IPS DF 6.9 (cell line): ENCODE data around the gene NME7.
"Not testable (repeated sequence)": the region's sequence is repeated elsewhere in the genome, so short reads cannot be mapped to it uniquely, and the experiment has no call there.

Source experiments
- DNase-seq: peaks from one replicate; pipeline ENCODE4 v3.0.0-alpha.2; 2013; ENCODE audit warnings: low read depth, low spot score
- H3K27ac ChIP-seq: one replicate; pipeline ENCODE4 v1.5.1; 2013; ENCODE audit warnings: low read length, control low read depth
- H3K27me3 ChIP-seq: 2 replicates; pipeline ENCODE4 v1.6.1; 2013; ENCODE audit warnings: mild to moderate bottlenecking, low read length; ENCODE audit not compliant: control insufficient read depth, insufficient read depth
- H3K36me3 ChIP-seq: 2 replicates; pipeline ENCODE4 v1.6.1; 2013; ENCODE audit warnings: low read length; ENCODE audit not compliant: control insufficient read depth, insufficient read depth
- H3K4me1 ChIP-seq: 2 replicates; pipeline ENCODE4 v1.6.1; 2013; ENCODE audit warnings: low read length; ENCODE audit not compliant: control insufficient read depth, insufficient read depth
- H3K4me3 ChIP-seq: 2 replicates; pipeline ENCODE4 v1.5.1; 2013; ENCODE audit warnings: mild to moderate bottlenecking, low read length
- H3K9me3 ChIP-seq: 2 replicates; pipeline ENCODE4 v1.6.1; 2013; ENCODE audit warnings: low read length, inconsistent platforms; ENCODE audit not compliant: control insufficient read depth, insufficient read depth
- WGBS: extraction: QIAGEN DNeasy Blood & Tissue Kit; methylation state at CpG from one replicate; pipeline ENCODE4 v1.1.7; 2013; ENCODE audit warnings: mixed read lengths, missing lambda C conversion rate; ENCODE audit not compliant: insufficient read length, insufficient coverage; 5-methylcytosine and 5-hydroxymethylcytosine counted together

NME7 gene

GRCh38 chr1:169367686-169368405, at the start of gene NME7, which contains the start of gene BLZF1:
Gene NME7, minus strand, starts transcription at chr1:169367797. Its CDS starts 87 bp downstream, at chr1:169367710.
Gene BLZF1, plus strand, starts transcription at chr1:169368195. Its CDS starts 1,328 bp downstream, at chr1:169369523.
- H3K36me3 ChIP-seq = no peaks in the 10 kb centered on the region; the same call in 1 of the 2 replicates

GRCh38 chr1:169414952-169415351, 47.4 kb upstream of the NME7 start:
- no CpG with 5 or more reads among the region's 2 CpGs for WGBS
- no peaks in the 10 kb centered on the region for H3K9me3 ChIP-seq
- H3K4me3 ChIP-seq = no peak overlapping the region
- no peak for DNase-seq
- no peaks in the 10 kb centered on the region for H3K36me3 ChIP-seq
- no peak overlapping the region for H3K27ac ChIP-seq
- no peaks in the 10 kb centered on the region for H3K27me3 ChIP-seq
- H3K4me1 ChIP-seq = no peaks in the 10 kb centered on the region

More at GRCh38 chr1:169367686-169368405, at the start of gene NME7, which contains the start of gene BLZF1:
- WGBS = no CpG with 5 or more reads among the region's 37 CpGs
- Histone ChIP-seq H3K9me3 (no peaks in the 10 kb centered on the region), H3K27ac (no peak within 1 kb of the TSS), H3K27me3 (no peaks in the 10 kb centered on the region), H3K4me1 (no peaks in the 10 kb centered on the region), H3K4me3 (peak within 1 kb of the TSS; percentile 76; the same call in 1 of the 2 replicates)
- DNase-seq = peak; percentile 94

DNA sequence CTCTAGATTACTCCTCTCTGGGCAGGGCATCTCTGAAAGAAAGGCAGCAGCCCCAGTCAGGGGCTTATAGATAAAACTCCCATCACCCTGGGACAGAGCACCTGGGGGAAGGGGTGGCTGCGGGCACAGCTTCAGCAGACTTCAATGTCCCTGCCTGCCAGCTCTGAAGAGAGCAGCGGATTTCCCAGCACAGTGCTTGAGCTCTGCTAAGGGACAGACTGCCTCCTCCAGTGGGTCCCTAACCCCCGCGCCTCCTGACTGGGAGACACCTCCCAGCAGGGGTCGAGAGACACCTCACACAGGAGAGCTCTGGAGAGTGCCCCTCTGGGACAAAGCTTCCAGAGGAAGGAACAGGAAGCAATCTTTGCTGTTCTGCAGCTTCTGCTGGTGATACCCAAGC, 40.7 kb upstream of the NME7 start:
- H3K4me1 ChIP-seq, DNase-seq, H3K27me3 ChIP-seq, H3K9me3 ChIP-seq, H3K36me3 ChIP-seq, H3K4me3 ChIP-seq, H3K27ac ChIP-seq: not testable (repeated sequence)
- WGBS = no CpG with 5 or more reads among the region's 5 CpGs

GRCh38 chr1:169402578-169402977, 35.0 kb upstream of the NME7 start:
- not testable (repeated sequence) for DNase-seq, H3K9me3 ChIP-seq, H3K4me1 ChIP-seq, H3K36me3 ChIP-seq, H3K4me3 ChIP-seq, H3K27ac ChIP-seq, H3K27me3 ChIP-seq
- no CpG with 5 or more reads among the region's 1 CpG for WGBS

- WGBS = 100% methylated on average over 1 of the region's 3 CpGs
- H3K4me1 ChIP-seq = no peaks in the 10 kb centered on the region
- DNase-seq = no peak
Measured at GRCh38 chr1:169395955-169396354, 28.4 kb upstream of the NME7 start.

DNA sequence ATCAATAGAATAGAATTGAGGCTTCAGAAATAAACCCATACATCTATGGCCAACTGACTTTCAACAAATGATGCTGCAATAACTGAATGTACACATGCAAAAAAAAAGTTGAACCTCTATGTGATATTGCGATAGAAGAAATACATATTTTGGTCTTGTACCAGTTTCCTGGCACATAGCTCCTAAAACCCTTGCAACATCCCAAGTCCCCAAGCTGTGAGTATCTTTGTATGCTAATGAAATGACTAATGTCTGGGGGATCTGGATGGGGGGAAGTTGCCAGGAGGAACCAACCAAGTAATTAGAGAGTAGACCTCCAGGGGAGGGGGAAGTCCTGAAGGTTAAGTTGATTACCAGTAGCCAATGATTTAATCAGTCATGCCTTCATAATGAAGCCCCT, 24.8 kb upstream of the NME7 start:
- DNase-seq = no peak
- no peak overlapping the region for H3K27ac ChIP-seq
- H3K27me3 ChIP-seq = no peaks in the 10 kb centered on the region
- H3K9me3 ChIP-seq = no peaks in the 10 kb centered on the region
- no CpG with 5 or more reads among the region's 1 CpG for WGBS
- H3K36me3 ChIP-seq = no peaks in the 10 kb centered on the region
- no peak overlapping the region for H3K4me3 ChIP-seq
- H3K4me1 ChIP-seq = no peaks in the 10 kb centered on the region

More at GRCh38 chr1:169395955-169396354, 28.4 kb upstream of the NME7 start:
- Histone ChIP-seq H3K36me3 (no peaks in the 10 kb centered on the region), H3K9me3 (no peaks in the 10 kb centered on the region), H3K27ac (no peak overlapping the region), H3K27me3 (no peaks in the 10 kb centered on the region), H3K4me3 (no peak overlapping the region)

DNA sequence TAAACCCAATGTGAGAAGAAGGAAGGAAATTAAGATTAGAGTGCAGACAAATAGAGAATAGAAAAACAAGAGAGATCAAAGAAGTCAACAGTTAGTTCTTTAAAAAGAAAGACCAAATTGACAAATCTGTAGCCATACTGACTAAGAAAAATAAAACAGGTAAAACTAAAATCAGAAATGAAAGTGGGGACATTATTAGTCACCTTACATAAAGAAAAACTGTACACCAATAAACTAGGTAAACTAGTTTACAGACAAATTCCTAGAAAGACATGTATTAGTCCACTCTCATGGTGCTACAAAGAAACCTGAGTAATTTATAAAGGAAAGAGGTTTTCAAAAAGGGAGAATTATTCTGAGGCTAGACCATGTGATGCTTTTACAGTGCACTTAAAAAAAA, 22.7 kb upstream of the NME7 start:
- Histone ChIP-seq H3K27me3 (no peaks in the 10 kb centered on the region), H3K4me1 (no peaks in the 10 kb centered on the region), H3K4me3 (no peak overlapping the region), H3K36me3 (no peaks in the 10 kb centered on the region), H3K27ac (no peak overlapping the region), H3K9me3 (no peaks in the 10 kb centered on the region)
- DNase-seq = no peak

GRCh38 chr1:169387399-169387798, 19.8 kb upstream of the NME7 start:
- Histone ChIP-seq H3K36me3 (no peaks in the 10 kb centered on the region; the same call in 1 of the 2 replicates), H3K27me3 (no peaks in the 10 kb centered on the region), H3K9me3 (no peaks in the 10 kb centered on the region), H3K4me1 (no peaks in the 10 kb centered on the region), H3K27ac (no peak overlapping the region), H3K4me3 (no peak overlapping the region)
- no peak for DNase-seq

- WGBS = no CpG with 5 or more reads among the region's 4 CpGs
- no peak overlapping the region for H3K27ac ChIP-seq
- no peak for DNase-seq
- H3K4me3 ChIP-seq = no peak overlapping the region
- no peaks in the 10 kb centered on the region for H3K4me1 ChIP-seq
- no peaks in the 10 kb centered on the region for H3K9me3 ChIP-seq
- H3K36me3 ChIP-seq = no peaks in the 10 kb centered on the region; the same call in 1 of the 2 replicates
- no peaks in the 10 kb centered on the region for H3K27me3 ChIP-seq
Measured at GRCh38 chr1:169383449-169383848, 15.9 kb upstream of the NME7 start.

- no peak overlapping the region for H3K27ac ChIP-seq
- H3K36me3 ChIP-seq = no peaks in the 10 kb centered on the region; the same call in 1 of the 2 replicates
- no peak overlapping the region for H3K4me3 ChIP-seq
- H3K27me3 ChIP-seq = no peaks in the 10 kb centered on the region
- no peak for DNase-seq
- no peaks in the 10 kb centered on the region for H3K4me1 ChIP-seq
- H3K9me3 ChIP-seq = no peaks in the 10 kb centered on the region
Measured at GRCh38 chr1:169381162-169381561, 13.6 kb upstream of the NME7 start.

GRCh38 chr1:169371404-169371803, 3.8 kb upstream of the NME7 start:
- no peak for DNase-seq
- H3K27ac ChIP-seq = no peak overlapping the region
- no CpG with 5 or more reads among the region's 1 CpG for WGBS
- H3K36me3 ChIP-seq = no peaks in the 10 kb centered on the region; the same call in 1 of the 2 replicates
- no peaks in the 10 kb centered on the region for H3K4me1 ChIP-seq
- no peaks in the 10 kb centered on the region for H3K27me3 ChIP-seq
- no peaks in the 10 kb centered on the region for H3K9me3 ChIP-seq
- H3K4me3 ChIP-seq = no peak overlapping the region
